Measurements from ENCODE around the gene GLA.

DNA sequence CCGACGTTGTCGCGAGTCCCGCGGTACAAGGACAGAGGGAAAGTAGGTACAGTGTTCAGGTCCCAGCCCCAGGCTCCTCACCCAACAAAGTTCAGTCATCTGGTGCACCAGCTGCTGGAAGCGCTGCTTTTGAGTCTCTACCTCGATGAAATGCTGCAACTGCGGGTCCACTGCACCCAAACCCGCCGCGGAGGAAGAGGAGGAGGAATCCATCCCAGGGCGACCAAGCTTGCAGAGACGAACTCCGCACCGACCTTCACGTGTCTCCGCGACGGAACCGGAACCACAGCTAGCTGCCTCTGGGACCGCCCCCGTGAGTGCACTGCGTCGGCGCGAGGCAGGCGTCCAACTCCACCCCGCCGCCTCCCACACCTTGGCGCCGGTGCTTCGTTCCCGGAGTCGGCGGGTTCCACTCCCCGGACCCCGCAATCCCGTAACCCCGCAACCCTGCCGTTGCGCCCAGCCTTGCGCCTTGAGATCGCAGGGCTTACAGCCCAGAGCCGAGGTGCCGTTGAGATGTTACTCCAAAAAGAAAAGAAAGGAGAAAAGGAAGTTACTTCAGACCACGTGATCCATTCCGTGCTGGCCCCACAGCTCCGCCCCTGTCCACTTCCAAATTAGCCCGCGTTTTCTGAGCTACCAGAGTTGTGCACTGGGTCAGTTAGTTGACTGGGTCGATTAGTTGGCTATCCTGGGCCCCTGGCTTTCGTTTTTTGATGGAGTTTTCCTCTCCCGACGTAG is 59.1 kb downstream of the GLA start, which contains the start of gene TIMM8A:
- peak in 2 of 3 donors; percentile 43 to 45 for TF ChIP-seq POLR2A (IDR thresholded peaks at IDR 0.05)
- TF ChIP-seq, protein P1, sequence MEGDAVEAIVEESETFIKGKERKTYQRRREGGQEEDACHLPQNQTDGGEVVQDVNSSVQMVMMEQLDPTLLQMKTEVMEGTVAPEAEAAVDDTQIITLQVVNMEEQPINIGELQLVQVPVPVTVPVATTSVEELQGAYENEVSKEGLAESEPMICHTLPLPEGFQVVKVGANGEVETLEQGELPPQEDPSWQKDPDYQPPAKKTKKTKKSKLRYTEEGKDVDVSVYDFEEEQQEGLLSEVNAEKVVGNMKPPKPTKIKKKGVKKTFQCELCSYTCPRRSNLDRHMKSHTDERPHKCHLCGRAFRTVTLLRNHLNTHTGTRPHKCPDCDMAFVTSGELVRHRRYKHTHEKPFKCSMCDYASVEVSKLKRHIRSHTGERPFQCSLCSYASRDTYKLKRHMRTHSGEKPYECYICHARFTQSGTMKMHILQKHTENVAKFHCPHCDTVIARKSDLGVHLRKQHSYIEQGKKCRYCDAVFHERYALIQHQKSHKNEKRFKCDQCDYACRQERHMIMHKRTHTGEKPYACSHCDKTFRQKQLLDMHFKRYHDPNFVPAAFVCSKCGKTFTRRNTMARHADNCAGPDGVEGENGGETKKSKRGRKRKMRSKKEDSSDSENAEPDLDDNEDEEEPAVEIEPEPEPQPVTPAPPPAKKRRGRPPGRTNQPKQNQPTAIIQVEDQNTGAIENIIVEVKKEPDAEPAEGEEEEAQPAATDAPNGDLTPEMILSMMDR (IDR thresholded peaks at IDR 0.05): no peak
